Measurements from ENCODE around the gene NCCRP1.
"Not testable (repeated sequence)": the region's sequence is repeated elsewhere in the genome, so short reads cannot be mapped to it uniquely, and the experiment has no call there.

The NCCRP1 gene

DNA sequence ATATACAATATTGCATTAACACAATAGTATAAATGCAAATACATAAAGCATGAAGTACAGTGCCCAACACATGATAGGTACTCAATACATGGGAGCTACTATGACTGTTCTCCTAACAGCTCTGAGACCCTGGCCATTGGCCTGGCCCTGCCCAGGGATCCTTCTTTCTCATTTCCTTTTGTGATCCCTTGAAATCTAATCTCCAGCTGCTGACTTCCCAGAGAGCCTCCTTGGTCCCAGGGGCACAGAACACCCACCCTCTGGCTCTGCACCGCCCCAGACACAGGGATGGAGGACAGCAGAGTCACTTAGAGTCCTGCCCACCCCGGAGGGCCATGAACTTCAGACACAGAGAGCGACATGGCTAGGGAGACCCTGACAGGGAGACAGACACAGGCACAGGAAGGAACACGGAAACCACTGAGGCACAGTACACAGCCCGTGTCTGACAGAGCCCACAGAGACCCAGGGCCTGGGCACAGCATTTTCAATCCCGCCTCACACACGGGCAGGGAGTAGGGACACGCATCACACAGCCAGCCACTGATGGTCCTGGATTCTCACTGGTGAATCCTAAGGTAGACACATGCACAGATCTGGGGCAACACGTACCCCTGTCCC, 11.5 kb downstream of the NCCRP1 start:
- no peak for DNase-seq (ENCODE audit: low spot score)

DNA sequence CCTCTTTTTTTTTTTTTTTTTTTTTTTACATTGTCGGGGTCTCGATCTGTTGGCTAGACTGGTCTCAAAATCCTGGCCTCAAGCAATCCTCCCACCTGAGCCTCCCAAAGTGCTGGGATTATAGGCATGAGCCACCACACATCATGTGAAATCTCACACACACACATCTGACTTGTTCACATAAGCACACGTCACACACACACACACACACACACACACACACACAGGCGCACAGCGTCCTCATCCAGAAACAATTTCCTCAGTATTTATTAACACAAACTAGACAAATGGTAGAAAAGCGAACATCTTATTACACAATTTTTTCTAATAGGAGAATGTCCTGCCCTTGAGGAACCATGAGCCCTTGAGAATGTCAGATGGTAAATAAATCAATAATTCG, 12.4 kb downstream of the NCCRP1 start:
- DNase-seq (ENCODE audit: low spot score) = no peak

GRCh38 chr19:39211731-39212374, 15.1 kb downstream of the NCCRP1 start:
- DNase-seq (ENCODE audit: low spot score) = no peak

GRCh38 chr19:39212375-39212742, 15.6 kb downstream of the NCCRP1 start:
- DNase-seq (ENCODE audit: low spot score) = no peak

GRCh38 chr19:39215323-39215722, 18.6 kb downstream of the NCCRP1 start:
- not testable (repeated sequence) for DNase-seq (ENCODE audit: low spot score)

DNA sequence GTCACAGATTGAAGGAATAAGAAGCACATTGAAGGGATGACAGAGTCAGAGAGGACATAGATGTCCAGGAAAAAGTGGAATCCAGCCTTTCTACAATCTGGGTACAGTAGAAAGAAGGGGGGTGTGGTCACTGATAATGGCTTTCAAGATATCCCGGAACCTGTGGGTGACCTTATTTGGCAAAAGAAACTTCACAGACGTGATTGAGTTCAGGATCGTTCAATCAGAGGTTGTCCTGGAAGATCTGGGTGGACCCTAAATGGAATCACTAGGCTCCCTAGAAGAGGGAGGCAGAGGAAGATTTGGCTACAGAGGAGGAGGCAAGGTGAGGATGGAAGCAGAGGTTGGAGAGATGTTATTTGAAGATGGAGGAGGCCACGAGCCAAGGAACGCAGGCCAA, 20.3 kb downstream of the NCCRP1 start:
- DNase-seq (ENCODE audit: low spot score) = no peak

DNA sequence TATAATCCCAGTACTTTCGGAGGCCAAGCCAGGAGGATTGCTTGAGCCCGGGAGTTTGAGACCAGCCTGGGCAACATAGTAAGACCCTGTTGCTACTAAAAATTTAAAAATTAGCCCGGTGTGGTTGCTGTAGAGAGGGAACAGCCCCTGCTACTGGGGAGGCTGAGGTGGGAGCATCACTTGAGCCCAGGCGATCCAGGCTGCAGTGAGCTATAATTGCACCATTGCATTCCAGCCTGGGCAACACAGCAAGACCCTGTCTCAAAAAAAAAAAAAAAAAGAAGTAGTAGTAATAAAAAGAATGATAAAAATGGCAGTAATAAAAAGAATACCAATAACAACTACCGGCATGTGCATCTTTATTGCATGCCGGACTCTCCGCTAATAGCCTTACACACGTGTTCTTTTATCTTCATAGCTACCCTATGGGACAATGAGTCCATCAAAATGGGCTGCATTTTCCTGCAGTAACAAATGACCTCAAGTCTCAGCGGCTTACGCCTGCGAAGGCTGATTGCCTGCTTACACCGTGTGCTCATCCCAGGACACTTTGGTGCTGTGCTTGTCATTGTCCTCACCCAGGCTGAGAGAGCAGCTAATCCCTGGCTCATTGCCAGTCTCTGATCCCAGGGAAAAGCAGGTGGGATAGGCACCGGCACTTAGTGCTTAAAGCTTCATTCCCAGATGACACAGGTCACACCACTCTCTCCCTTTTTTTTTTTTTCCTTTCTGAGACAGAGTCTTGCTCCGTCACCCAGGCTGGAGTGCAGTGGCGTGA, 21.7 kb downstream of the NCCRP1 start:
- DNase-seq (ENCODE audit: low spot score) = no peak

DNA sequence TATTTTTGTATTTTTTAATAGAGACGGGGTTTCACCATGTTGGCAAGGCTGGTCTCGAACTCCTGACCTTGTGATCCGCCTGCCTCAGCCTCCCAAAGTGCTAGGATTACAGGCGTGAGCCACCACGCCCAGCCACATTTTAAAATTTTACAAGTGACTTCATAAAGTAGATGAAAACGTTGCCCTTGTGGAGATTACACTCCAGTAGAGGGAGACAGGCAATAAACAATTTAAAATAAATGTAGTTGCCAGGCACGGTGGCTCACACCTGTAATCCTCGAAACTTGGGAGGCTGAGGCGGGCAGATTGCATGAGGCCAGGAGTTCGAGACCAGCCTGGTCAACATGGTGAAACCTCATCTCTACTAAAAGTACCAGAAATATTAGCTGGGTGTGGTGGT, 22.3 kb downstream of the NCCRP1 start:
- DNase-seq (ENCODE audit: low spot score) = not testable (repeated sequence)

- no peak for DNase-seq (ENCODE audit: low spot score)
These were observed 27.0 kb downstream of the NCCRP1 start for GRCh38 chr19:39223703-39224279.

DNA sequence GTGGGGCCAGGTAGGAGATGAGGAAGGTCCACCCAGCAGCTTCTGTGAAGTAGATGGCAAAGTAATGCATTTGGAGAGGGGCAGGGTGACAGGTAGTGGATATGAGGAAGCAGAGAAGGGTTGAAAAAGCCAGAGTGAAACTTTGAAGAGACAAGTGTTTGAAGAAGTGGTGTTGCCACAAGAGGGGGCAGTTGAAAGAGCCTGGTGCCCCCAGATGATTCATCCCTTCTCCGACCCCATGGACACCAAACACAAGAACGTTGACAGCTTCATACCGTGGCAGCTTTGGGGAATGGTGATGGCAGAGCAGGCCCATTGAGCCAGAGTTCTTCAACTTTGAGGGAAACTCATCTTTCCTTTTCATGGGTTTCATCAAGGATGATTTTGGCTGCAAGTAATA, 28.1 kb downstream of the NCCRP1 start:
- DNase-seq (ENCODE audit: low spot score) = no peak

GRCh38 chr19:39230096-39230764, 33.5 kb downstream of the NCCRP1 start:
- DNase-seq (ENCODE audit: low spot score) = no peak

DNA sequence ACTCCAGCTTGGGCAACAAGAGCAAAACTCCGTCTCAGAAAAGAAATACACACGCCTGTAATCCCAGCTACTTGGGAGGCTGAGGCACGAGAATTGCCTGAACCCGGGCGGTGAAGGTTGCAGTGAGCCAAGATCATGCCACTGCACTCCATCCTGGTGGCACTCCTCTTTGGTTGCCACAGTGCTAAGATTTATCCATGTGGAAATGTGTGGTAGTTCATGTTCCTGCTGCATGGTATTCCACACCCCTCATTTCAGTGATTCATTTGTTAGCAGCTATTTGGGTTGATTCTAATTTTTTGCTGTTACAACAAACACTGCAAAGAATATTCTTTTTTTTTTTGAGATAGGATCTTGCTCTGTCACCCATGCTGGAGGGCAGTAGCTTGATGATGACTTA, 35.9 kb downstream of the NCCRP1 start:
- DNase-seq (ENCODE audit: low spot score) = no peak

- DNase-seq (ENCODE audit: low spot score) = no peak
These were observed 39.8 kb downstream of the NCCRP1 start for GRCh38 chr19:39236527-39236926.

DNA sequence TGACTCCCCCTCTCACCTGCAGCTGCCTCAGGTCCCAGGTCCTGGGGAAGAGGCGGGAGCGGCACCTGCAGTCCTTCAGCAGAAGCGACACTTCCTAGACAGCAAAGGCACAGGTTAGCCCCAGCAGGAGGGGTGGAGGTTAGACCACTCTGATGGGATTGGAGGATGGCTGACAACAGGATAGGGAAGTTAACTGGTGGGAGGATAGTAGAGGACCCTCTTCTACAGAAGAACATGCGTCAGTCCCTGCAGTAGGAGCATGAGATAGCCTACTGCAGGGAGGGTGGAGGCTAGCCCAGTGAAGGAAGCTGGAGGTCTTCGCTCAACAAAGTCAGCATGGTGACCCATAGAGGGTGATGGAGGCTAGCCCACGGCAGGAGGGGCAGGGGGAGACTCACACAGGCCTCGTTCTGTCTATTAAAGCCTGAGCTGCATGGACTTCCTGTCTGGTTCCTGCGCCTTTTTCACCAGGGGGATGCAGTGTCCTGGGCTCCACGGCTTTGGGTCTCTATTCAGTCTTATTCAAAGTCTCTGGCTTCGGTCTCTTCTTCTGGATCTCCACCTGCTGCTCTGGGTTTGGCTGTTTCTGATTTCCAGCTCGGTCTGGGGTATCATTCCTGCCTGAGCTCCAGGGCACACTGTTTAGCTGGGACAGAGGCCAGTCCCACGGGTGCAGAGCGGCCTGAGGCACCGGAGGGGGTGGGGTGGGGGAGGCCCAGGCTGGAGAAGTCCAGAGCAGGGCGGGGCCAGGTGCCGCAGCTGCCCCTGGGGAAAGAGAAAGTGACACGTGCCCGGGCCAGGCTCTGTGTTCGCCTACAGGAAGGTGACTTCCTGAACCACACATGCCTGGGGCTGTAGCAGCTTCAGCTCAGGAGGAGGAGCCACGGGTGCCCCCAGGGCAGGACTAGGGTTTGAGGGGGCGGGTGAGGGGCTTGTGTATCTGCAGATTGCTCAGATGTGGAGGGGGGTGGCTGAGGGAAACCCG, 40.7 kb downstream of the NCCRP1 start:
- peak; percentile 73 for DNase-seq (ENCODE audit: low spot score)

GRCh38 chr19:39238209-39238608, 41.4 kb downstream of the NCCRP1 start:
- no peak for DNase-seq (ENCODE audit: low spot score)

- DNase-seq (ENCODE audit: low spot score) = no peak
These were observed 42.2 kb downstream of the NCCRP1 start for GRCh38 chr19:39238944-39239343.

GRCh38 chr19:39240421-39240820, 43.7 kb downstream of the NCCRP1 start:
- DNase-seq (ENCODE audit: low spot score) = no peak

DNA sequence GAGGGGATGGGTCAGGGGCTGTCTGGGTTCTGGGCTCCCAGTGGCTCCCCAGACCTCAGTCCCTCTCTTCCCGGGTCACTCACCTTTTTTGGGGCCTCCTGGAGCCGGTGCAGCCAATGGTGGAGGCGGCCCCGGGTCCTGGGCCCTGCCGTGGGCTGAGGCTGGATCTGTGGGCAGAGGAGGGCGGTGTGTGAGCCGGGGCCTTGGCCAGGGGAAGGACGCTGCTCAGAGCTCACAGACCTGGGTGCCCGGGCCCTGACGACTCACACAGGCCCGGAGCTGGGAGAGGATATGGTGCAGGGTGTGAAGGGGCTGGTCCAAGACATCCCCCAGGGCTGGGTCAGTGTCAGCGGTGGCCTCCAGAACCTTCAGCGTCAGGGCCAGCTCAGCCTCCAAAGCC, 47.0 kb downstream of the NCCRP1 start:
- not testable (repeated sequence) for DNase-seq (ENCODE audit: low spot score)

- not testable (repeated sequence) for DNase-seq (ENCODE audit: low spot score)
These were observed 47.8 kb downstream of the NCCRP1 start, which contains the start of gene IFNL3 for GRCh38 chr19:39244410-39245100. Gene IFNL3 (minus strand): TSS chr19:39245006. CDS start chr19:39244967, 39 bp downstream.

GRCh38 chr19:39245166-39245565, 48.4 kb downstream of the NCCRP1 start:
- not testable (repeated sequence) for DNase-seq (ENCODE audit: low spot score)

Measured in HuH-7 (cell line).